ENCODE measurements around the gene TMEM63B.
A peak's percentile ranks its signal among the peaks of the same experiment; 100 is the strongest.
"Not testable (repeated sequence)": the region's sequence is repeated elsewhere in the genome, so short reads cannot be mapped to it uniquely, and the experiment has no call there.

The TMEM63B gene

GRCh38 chr6:44127186-44128019 is at the start of gene TMEM63B, which contains the start of gene MRPL14:
TMEM63B (plus strand) TSS chr6:44127554; CDS start chr6:44134585, 7,031 bp downstream.
MRPL14 (minus strand) TSS chr6:44127452; CDS start chr6:44116611, 10,841 bp downstream.
- DNase-seq, result peak; percentile 40 to 93

- DNase-seq, result no peak
Observed at GRCh38 chr6:44078219-44078826, 49.0 kb upstream of the TMEM63B start.

GRCh38 chr6:44078827-44079671 is 48.3 kb upstream of the TMEM63B start:
- DNase-seq, result no peak

- DNase-seq, result no peak
Observed at GRCh38 chr6:44079672-44080071, 47.7 kb upstream of the TMEM63B start.

GRCh38 chr6:44080561-44081521 is 46.5 kb upstream of the TMEM63B start:
- no peak for DNase-seq

- DNase-seq, result no peak
Observed at GRCh38 chr6:44081753-44082152, 45.6 kb upstream of the TMEM63B start.

GRCh38 chr6:44082872-44083321 is 44.5 kb upstream of the TMEM63B start:
- no peak for DNase-seq

- DNase-seq, result no peak
Observed at GRCh38 chr6:44084231-44085014, 42.9 kb upstream of the TMEM63B start.

- DNase-seq, result no peak
Observed at GRCh38 chr6:44085219-44085618, 42.1 kb upstream of the TMEM63B start.

- peak; percentile 27 to 54 for DNase-seq
Observed at GRCh38 chr6:44086931-44087574, 40.3 kb upstream of the TMEM63B start.

- no peak for DNase-seq
Observed at GRCh38 chr6:44087623-44088022, 39.7 kb upstream of the TMEM63B start.

- DNase-seq, result no peak
Observed at GRCh38 chr6:44088827-44089590, 38.3 kb upstream of the TMEM63B start.

- DNase-seq, result no peak
Observed at GRCh38 chr6:44090465-44090864, 36.9 kb upstream of the TMEM63B start.

- not testable (repeated sequence) for DNase-seq
Observed at GRCh38 chr6:44091356-44091755, 36.0 kb upstream of the TMEM63B start.

- no peak for DNase-seq
Observed at GRCh38 chr6:44091981-44092884, 35.1 kb upstream of the TMEM63B start.

- no peak for DNase-seq
Observed at GRCh38 chr6:44093066-44093465, 34.3 kb upstream of the TMEM63B start.

- no peak for DNase-seq
Observed at GRCh38 chr6:44093750-44094402, 33.5 kb upstream of the TMEM63B start.
